ENCODE measurements around the gene POC1A.

DNA sequence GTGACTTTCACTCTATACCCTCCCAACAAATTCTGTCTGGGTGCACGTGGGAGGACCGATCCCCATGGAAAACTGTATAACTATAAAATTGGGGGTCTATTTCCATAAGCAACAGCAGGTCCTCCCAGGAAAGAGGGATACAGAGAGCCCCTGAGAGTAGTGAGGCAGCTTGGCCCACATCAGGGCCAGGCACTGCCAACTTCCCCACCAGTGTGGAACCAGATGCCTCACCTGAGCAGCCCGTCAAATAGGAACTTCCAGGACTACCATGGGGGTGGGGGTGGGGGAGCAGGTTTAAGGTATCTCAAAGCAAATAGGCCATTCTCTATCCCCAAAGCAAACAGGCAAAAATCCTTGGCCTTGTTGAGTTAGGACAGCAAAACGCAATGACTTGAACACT, 64.5 kb downstream of the POC1A start:
- TF ChIP-seq, protein P1, sequence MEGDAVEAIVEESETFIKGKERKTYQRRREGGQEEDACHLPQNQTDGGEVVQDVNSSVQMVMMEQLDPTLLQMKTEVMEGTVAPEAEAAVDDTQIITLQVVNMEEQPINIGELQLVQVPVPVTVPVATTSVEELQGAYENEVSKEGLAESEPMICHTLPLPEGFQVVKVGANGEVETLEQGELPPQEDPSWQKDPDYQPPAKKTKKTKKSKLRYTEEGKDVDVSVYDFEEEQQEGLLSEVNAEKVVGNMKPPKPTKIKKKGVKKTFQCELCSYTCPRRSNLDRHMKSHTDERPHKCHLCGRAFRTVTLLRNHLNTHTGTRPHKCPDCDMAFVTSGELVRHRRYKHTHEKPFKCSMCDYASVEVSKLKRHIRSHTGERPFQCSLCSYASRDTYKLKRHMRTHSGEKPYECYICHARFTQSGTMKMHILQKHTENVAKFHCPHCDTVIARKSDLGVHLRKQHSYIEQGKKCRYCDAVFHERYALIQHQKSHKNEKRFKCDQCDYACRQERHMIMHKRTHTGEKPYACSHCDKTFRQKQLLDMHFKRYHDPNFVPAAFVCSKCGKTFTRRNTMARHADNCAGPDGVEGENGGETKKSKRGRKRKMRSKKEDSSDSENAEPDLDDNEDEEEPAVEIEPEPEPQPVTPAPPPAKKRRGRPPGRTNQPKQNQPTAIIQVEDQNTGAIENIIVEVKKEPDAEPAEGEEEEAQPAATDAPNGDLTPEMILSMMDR (optimal IDR thresholded peaks at IDR 0.05 in 1 of 3, IDR thresholded peaks at IDR 0.05 in 1 of 3, conservative IDR thresholded peaks at IDR 0.05 in 1 of 3; ENCODE audit: extremely low read depth in 1 of 3, insufficient read depth in 2 of 3, low read length in 3 of 3): no peak
- no peak for TF ChIP-seq EZH2 (IDR thresholded peaks at IDR 0.05; ENCODE audit: low read length)

Data from keratinocyte (primary cell).